ENCODE results near the gene MROH7.

The MROH7 gene

DNA sequence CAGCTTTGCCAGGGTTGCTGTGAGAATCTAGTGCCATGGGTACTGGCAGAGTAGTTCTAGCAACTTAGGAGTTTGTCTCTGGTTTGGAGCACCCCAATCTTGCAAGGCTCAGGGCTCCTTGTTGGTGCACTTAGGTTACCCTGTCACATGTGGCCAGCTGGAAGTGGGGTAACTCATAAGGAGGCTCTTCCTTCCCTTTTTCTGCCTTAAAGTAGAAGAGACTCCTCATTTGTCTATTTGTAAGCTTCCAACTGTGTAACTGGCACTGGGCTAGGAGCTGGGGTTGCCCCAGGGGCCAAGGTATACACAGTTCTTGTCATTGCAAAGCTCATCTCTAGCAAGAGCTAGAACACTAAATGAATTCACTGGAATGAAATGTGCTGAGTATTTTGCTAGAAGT, 10.6 kb downstream of the MROH7 start:
- H3K36me3 ChIP-seq (ENCODE audit: insufficient read depth, low read length) = no peaks in the 10 kb centered on the region
- H3K9me2 ChIP-seq (replicated peaks; ENCODE audit: low read depth, low read length) = no peaks in the 10 kb centered on the region
- H3K4me2 ChIP-seq (ENCODE audit: low read depth, low read length, poor library complexity, severe bottlenecking) = no peak overlapping the region
- no peak overlapping the region for H2AFZ ChIP-seq (ENCODE audit: low read length)
- H3K79me2 ChIP-seq (ENCODE audit: insufficient read depth, low read length) = no peaks in the 10 kb centered on the region
- H3K9ac ChIP-seq (ENCODE audit: low read depth, low read length, poor library complexity, severe bottlenecking) = no peak overlapping the region
- H3K9me3 ChIP-seq (ENCODE audit: insufficient read depth, low read depth, low read length) = no peaks in the 10 kb centered on the region
- no peaks in the 10 kb centered on the region for H3F3A ChIP-seq (ENCODE audit: low read depth)
- no peak for TF ChIP-seq EZH2phosphoT487 (IDR thresholded peaks at IDR 0.05; ENCODE audit: borderline replicate concordance)
- TF ChIP-seq, protein P1, sequence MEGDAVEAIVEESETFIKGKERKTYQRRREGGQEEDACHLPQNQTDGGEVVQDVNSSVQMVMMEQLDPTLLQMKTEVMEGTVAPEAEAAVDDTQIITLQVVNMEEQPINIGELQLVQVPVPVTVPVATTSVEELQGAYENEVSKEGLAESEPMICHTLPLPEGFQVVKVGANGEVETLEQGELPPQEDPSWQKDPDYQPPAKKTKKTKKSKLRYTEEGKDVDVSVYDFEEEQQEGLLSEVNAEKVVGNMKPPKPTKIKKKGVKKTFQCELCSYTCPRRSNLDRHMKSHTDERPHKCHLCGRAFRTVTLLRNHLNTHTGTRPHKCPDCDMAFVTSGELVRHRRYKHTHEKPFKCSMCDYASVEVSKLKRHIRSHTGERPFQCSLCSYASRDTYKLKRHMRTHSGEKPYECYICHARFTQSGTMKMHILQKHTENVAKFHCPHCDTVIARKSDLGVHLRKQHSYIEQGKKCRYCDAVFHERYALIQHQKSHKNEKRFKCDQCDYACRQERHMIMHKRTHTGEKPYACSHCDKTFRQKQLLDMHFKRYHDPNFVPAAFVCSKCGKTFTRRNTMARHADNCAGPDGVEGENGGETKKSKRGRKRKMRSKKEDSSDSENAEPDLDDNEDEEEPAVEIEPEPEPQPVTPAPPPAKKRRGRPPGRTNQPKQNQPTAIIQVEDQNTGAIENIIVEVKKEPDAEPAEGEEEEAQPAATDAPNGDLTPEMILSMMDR (conservative IDR thresholded peaks at IDR 0.05; ENCODE audit: low read length) = no peak
- H3K4me3 ChIP-seq (ENCODE audit: low read length, poor library complexity, severe bottlenecking) = no peak overlapping the region
- no peaks in the 10 kb centered on the region for H4K20me1 ChIP-seq (ENCODE audit: insufficient read depth, low read length, poor library complexity, severe bottlenecking)
- H3K27me3 ChIP-seq (ENCODE audit: insufficient read depth, low read length, poor library complexity, severe bottlenecking) = no peaks in the 10 kb centered on the region
- no peaks in the 10 kb centered on the region for H3K4me1 ChIP-seq (ENCODE audit: insufficient read depth, low read length, poor library complexity, severe bottlenecking)

DNA sequence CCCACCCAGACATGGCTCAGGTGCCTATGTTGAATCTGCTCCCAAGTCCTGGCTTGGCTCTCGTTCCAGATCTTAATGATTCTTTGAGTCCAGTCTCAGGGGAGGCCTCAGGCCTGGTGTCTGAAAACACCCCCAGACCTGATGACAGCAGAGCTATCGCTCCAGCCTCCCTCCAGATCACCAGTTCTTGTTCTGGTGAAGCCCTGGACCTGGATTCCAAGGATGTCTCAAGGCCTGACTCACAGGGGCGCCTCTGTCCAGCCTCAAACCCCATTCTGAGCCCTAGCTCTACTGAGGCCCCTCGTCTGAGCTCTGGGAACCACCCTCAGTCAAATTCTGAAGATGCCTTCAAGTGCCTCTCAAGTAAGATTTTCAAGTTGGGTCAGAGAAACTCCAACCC, 11.4 kb downstream of the MROH7 start:
- Histone ChIP-seq H3K4me3 (ENCODE audit: low read length, poor library complexity, severe bottlenecking) (no peak overlapping the region), H4K20me1 (ENCODE audit: insufficient read depth, low read length, poor library complexity, severe bottlenecking) (no peaks in the 10 kb centered on the region), H3K9me2 (replicated peaks; ENCODE audit: low read depth, low read length) (no peaks in the 10 kb centered on the region), H3K9me3 (ENCODE audit: insufficient read depth, low read depth, low read length) (0 out of 2 replicates have a peak, but pooled peaks cover 1% of the 10 kb centered on the region), H3K79me2 (ENCODE audit: insufficient read depth, low read length) (no peaks in the 10 kb centered on the region), H3K27me3 (ENCODE audit: insufficient read depth, low read length, poor library complexity, severe bottlenecking) (no peaks in the 10 kb centered on the region), H3K4me1 (ENCODE audit: insufficient read depth, low read length, poor library complexity, severe bottlenecking) (no peaks in the 10 kb centered on the region), H3K36me3 (ENCODE audit: insufficient read depth, low read length) (no peaks in the 10 kb centered on the region), H2AFZ (ENCODE audit: low read length) (no peak overlapping the region), H3K4me2 (ENCODE audit: low read depth, low read length, poor library complexity, severe bottlenecking) (no peak overlapping the region), H3K9ac (ENCODE audit: low read depth, low read length, poor library complexity, severe bottlenecking) (no peak overlapping the region), H3F3A (ENCODE audit: low read depth) (no peaks in the 10 kb centered on the region)
- TF ChIP-seq EZH2phosphoT487 (IDR thresholded peaks at IDR 0.05; ENCODE audit: borderline replicate concordance) = no peak
- TF ChIP-seq, protein P1 (conservative IDR thresholded peaks at IDR 0.05; ENCODE audit: low read length) = no peak

DNA sequence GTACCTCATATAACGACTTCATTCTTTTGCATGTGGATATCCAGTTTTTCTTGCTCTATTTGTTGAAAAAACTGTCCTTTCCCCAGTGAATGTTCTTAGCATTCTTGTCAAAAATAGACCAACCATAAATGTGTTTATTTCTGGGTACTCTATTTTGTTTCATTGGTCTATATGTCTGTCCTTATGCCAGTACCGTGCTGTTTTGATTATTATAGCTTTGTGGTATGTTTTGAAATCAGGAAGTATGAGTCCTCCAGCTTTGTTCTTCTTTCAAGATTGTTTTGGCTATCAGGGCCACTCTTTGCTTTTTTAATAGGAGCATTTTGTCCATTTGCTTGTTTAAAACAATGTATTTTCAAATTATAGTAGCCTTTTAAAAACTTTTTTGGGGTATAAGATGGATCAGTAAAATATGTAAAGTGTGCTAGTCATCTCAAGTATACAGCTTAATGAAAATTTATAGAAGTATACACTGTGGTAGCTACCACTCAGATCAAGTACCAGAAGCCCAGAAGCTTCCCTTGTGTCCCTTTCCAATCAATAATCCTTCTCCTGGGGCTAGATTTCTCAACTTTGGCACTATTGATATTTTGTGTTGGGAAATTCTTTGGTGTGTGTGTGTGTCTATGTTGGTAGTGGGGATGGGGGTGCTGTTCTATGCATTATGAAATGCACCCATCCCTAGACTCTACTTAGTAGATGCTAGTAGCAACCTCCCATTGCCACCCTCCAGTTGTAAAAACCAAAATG, 16.8 kb downstream of the MROH7 start:
- Histone ChIP-seq H3K27me3 (ENCODE audit: insufficient read depth, low read length, poor library complexity, severe bottlenecking) (no peaks in the 10 kb centered on the region), H3K4me3 (ENCODE audit: low read length, poor library complexity, severe bottlenecking) (no peak overlapping the region), H2AFZ (ENCODE audit: low read length) (no peak overlapping the region), H3K4me1 (ENCODE audit: insufficient read depth, low read length, poor library complexity, severe bottlenecking) (no peaks in the 10 kb centered on the region), H3K79me2 (ENCODE audit: insufficient read depth, low read length) (no peaks in the 10 kb centered on the region), H3K36me3 (ENCODE audit: insufficient read depth, low read length) (no peaks in the 10 kb centered on the region), H3K9me2 (replicated peaks; ENCODE audit: low read depth, low read length) (no peaks in the 10 kb centered on the region), H3F3A (ENCODE audit: low read depth) (no peaks in the 10 kb centered on the region), H3K9me3 (ENCODE audit: insufficient read depth, low read depth, low read length) (0 out of 2 replicates have a peak, but pooled peaks cover 7% of the 10 kb centered on the region), H4K20me1 (ENCODE audit: insufficient read depth, low read length, poor library complexity, severe bottlenecking) (no peaks in the 10 kb centered on the region), H3K9ac (ENCODE audit: low read depth, low read length, poor library complexity, severe bottlenecking) (no peak overlapping the region), H3K4me2 (ENCODE audit: low read depth, low read length, poor library complexity, severe bottlenecking) (no peak overlapping the region)
- TF ChIP-seq, protein P1 (conservative IDR thresholded peaks at IDR 0.05; ENCODE audit: low read length) = no peak
- no peak for TF ChIP-seq EZH2phosphoT487 (IDR thresholded peaks at IDR 0.05; ENCODE audit: borderline replicate concordance)
